Keratinocyte (primary cell): ENCODE measurements around the gene ABLIM2. TPM values are rescaled to one million over a fixed set of nuclear protein-coding genes. Genes with fewer than 3 reads are reported as not detected.

Experiments
- DNase-seq: peaks from one replicate; pipeline ENCODE4 v3.0.0-alpha.2; 2011; ENCODE audit warnings: low read depth, missing footprints, low spot score
- FAIRE-seq: peaks from 2 replicates; lab custom pipeline; 2011; peaks lifted over from hg19 to GRCh38; lab: Jason Lieb, UNC
- H2AFZ ChIP-seq: 2 replicates; pipeline ENCODE4 v1.6.0; 2012; ENCODE audit warnings: low read length, control low read depth, inconsistent platforms; ENCODE audit not compliant: control insufficient read depth
- H3K27ac ChIP-seq: 2 replicates; pipeline ENCODE4 v1.5.1; 2011; ENCODE audit warnings: low read length; ENCODE audit not compliant: control insufficient read depth, insufficient read depth
- H3K27me3 ChIP-seq: 3 replicates; pipeline ENCODE4 v1.6.0; 2011; ENCODE audit warnings: low read length; ENCODE audit not compliant: control insufficient read depth, insufficient read depth; ENCODE audit errors: extremely low read depth
- H3K36me3 ChIP-seq, 2 experiments: 2 replicates in 1 of 2; 3 replicates in 1 of 2; pipeline ENCODE4 v1.5.1; 2011; ENCODE audit warnings: low read length in 2 of 2, mild to moderate bottlenecking in 1 of 2; ENCODE audit not compliant: control insufficient read depth in 2 of 2, insufficient read depth in 2 of 2; ENCODE audit errors: extremely low read depth in 1 of 2
- H3K4me1 ChIP-seq: 3 replicates; pipeline ENCODE4 v1.5.1; 2011; ENCODE audit warnings: low read length; ENCODE audit not compliant: control insufficient read depth, insufficient read depth; ENCODE audit errors: extremely low read depth
- H3K4me2 ChIP-seq: 3 replicates; pipeline ENCODE4 v1.6.0; 2011; ENCODE audit warnings: low read depth, low read length; ENCODE audit not compliant: control insufficient read depth, insufficient read depth; ENCODE audit errors: extremely low read depth
- H3K4me3 ChIP-seq, 3 experiments: fragments of 200-600 bp in 1 of 3; sonication (generic) in 1 of 3; 2 replicates in 2 of 3; 3 replicates in 1 of 3; pipeline ENCODE4 v1.5.1; 2011 to 2016; ENCODE audit warnings: low read length in 3 of 3, mild to moderate bottlenecking in 3 of 3, control low read depth in 2 of 3, inconsistent platforms in 1 of 3, low read depth in 1 of 3, mixed read lengths in 1 of 3, mixed run types in 1 of 3, moderate library complexity in 1 of 3; ENCODE audit not compliant: control insufficient read depth in 2 of 3, insufficient read depth in 2 of 3; ENCODE audit errors: extremely low read depth in 1 of 3
- H3K79me2 ChIP-seq: 2 replicates; pipeline ENCODE4 v1.6.0; 2012; ENCODE audit warnings: low read length; ENCODE audit not compliant: control insufficient read depth, insufficient read depth
- H3K9ac ChIP-seq: 3 replicates; pipeline ENCODE4 v1.6.0; 2011; ENCODE audit warnings: low read length; ENCODE audit not compliant: control insufficient read depth, insufficient read depth; ENCODE audit errors: extremely low read depth
- H3K9me1 ChIP-seq: 3 replicates; pipeline ENCODE4 v1.6.0; 2011; ENCODE audit warnings: low read length; ENCODE audit not compliant: control insufficient read depth, insufficient read depth; ENCODE audit errors: extremely low read depth
- H3K9me3 ChIP-seq: 2 replicates; pipeline ENCODE4 v1.5.1; 2012; ENCODE audit warnings: low read depth, low read length; ENCODE audit not compliant: control insufficient read depth
- H4K20me1 ChIP-seq: 3 replicates; pipeline ENCODE4 v1.6.0; 2011; ENCODE audit warnings: low read length; ENCODE audit not compliant: control insufficient read depth, insufficient read depth; ENCODE audit errors: extremely low read depth
- EZH2 ChIP-seq: IDR thresholded peaks from one replicate; pipeline ENCODE4 v1.6.1; 2012; ENCODE audit warnings: inconsistent platforms, mild to moderate bottlenecking, low read length, moderate library complexity
- dilution Hi-C: fragments of 300-500 bp; cut with MboI; formaldehyde crosslinking; loops from one replicate; pipeline ENCODE4 v1.7.0; 2020; ENCODE audit warnings: low sequenced_read_pairs; ENCODE audit not compliant: extremely low pct_ligation_motif_present
- polyA plus RNA-seq, 5 experiments: library from polyadenylated mRNA; depleted of rRNA in 3 of 5; stranded (reverse) in 3 of 5; stranded (forward) in 1 of 5; unstranded in 1 of 5; fragments of >200 nt; gene quantifications; 1 replicate in 1 of 5; 2 replicates in 3 of 5; 3 replicates in 1 of 5; pipeline versions ENCODE4 v1.2.1 to v1.2.3, GENCODE V29; 2011 to 2012; ENCODE audit warnings: missing spikeins in 2 of 5, low read depth in 1 of 5, low replicate concordance in 1 of 5
- TF ChIP-seq, protein P1 (sequence below), 3 experiments: IDR thresholded peaks in 1 of 3; conservative IDR thresholded peaks in 1 of 3; optimal IDR thresholded peaks in 1 of 3; 2 replicates in 2 of 3; 3 replicates in 1 of 3; pipeline versions ENCODE3 to v1.5.1; 2011; ENCODE audit warnings: low read length in 3 of 3, mild to moderate bottlenecking in 3 of 3, moderate library complexity in 2 of 3, control low read depth in 1 of 3, inconsistent platforms in 1 of 3; ENCODE audit not compliant: insufficient read depth in 2 of 3; ENCODE audit errors: extremely low read depth in 1 of 3

The ABLIM2 gene
- polyA plus RNA-seq, 1 donor (not counting 4 experiments of a cell fraction or from before 2014, with no cell fraction given) = 0.94 TPM

DNA sequence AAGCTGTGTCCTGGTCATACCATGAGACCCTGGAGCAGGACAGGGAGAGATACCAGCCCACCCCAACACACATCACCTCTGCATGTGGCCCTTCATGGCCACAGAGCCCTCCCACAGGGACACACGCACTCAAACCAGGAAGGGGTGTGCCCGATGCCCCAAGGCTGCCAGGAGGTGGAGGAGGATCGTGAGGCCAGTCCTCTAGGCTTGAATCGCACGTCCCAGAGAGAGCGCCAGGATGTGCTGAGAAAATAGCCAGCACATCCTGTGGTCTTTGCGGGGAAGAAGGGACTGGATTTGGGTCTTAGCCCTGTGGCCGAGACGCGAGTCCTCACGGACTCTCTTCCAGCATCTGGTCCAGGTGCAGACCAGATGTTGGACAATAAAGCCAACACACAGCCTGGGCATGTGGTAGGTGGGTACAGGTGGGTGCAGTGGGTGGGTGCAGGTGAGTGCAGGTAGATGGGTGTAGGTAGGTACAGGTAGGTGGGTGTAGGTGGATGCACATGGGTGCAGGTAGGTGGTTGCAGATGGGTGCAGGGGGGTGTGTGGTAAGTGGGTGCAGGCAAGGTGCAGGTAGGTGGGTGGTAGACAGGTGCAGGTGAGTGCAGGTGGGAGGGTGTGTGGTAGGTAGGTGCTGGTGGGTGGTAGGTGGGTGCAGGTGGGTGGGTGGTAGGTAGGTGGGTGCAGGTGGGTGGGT, 124.6 kb downstream of the ABLIM2 start:
- H3K27ac ChIP-seq = no peak overlapping the region
- H3K9ac ChIP-seq = no peak overlapping the region
- dilution Hi-C loops = no loop called here

DNA sequence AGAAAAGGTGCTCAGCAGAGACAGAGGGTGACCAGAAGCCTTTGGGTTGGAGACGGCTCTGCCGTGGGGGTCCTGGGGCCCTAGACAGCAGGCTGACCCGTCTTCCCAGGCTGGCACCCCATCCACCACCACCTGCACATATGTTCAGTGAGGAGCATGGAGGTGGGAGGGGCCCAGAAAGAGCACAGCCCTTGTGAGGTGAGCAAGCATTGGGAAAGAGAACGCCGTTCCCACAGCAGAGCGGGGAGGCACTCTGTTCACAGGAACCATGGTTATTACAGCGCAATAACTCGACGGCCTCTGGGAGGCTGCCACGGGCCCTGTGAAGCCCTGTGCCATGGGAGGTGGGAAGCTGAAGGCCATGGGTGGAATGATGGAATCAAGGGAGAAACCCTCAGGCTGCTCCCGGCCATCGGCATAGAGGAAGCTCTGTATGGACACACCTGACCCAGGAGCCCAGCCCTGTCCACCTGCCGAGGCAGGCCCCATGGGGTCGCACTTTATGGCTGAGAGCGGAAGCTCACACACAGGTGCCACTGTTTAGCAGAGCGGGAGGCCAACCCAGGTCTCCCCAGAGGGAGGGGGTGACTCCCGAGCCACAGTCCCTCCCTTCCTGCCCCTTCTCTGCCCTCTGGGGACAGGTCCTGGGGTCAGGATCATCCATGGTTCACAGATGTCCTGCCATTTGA, 125.4 kb downstream of the ABLIM2 start:
- no peak for FAIRE-seq
- Histone ChIP-seq H3K36me3 (no peaks in the 10 kb centered on the region), H2AFZ (no peak overlapping the region), H3K4me3 (no peak overlapping the region), H4K20me1 (no peaks in the 10 kb centered on the region), H3K9ac (no peak overlapping the region), H3K4me1 (peaks cover 18% of the 10 kb centered on the region), H3K27me3 (peaks cover 9% of the 10 kb centered on the region), H3K9me1 (no peaks in the 10 kb centered on the region), H3K27ac (no peak overlapping the region), H3K79me2 (no peaks in the 10 kb centered on the region), H3K4me2 (no peak overlapping the region), H3K9me3 (no peaks in the 10 kb centered on the region)
- no peak for DNase-seq
- dilution Hi-C loops = no loop called here
- TF ChIP-seq EZH2 = no peak
- TF ChIP-seq, protein P1, sequence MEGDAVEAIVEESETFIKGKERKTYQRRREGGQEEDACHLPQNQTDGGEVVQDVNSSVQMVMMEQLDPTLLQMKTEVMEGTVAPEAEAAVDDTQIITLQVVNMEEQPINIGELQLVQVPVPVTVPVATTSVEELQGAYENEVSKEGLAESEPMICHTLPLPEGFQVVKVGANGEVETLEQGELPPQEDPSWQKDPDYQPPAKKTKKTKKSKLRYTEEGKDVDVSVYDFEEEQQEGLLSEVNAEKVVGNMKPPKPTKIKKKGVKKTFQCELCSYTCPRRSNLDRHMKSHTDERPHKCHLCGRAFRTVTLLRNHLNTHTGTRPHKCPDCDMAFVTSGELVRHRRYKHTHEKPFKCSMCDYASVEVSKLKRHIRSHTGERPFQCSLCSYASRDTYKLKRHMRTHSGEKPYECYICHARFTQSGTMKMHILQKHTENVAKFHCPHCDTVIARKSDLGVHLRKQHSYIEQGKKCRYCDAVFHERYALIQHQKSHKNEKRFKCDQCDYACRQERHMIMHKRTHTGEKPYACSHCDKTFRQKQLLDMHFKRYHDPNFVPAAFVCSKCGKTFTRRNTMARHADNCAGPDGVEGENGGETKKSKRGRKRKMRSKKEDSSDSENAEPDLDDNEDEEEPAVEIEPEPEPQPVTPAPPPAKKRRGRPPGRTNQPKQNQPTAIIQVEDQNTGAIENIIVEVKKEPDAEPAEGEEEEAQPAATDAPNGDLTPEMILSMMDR (optimal IDR thresholded peaks at IDR 0.05 in 1 of 3, IDR thresholded peaks at IDR 0.05 in 1 of 3, conservative IDR thresholded peaks at IDR 0.05 in 1 of 3; ENCODE audit: extremely low read depth in 1 of 3, insufficient read depth in 2 of 3, low read length in 3 of 3) = no peak

More for the DNA sequence above, 124.6 kb downstream of the ABLIM2 start:
- Histone ChIP-seq H3K27me3 (peaks cover 9% of the 10 kb centered on the region), H3K9me3 (no peaks in the 10 kb centered on the region), H3K4me2 (no peak overlapping the region), H3K36me3 (no peaks in the 10 kb centered on the region), H3K4me3 (no peak overlapping the region), H3K9me1 (no peaks in the 10 kb centered on the region), H4K20me1 (no peaks in the 10 kb centered on the region), H2AFZ (no peak overlapping the region), H3K4me1 (peaks cover 18% of the 10 kb centered on the region), H3K79me2 (no peaks in the 10 kb centered on the region)
- FAIRE-seq = no peak
- DNase-seq = no peak
- TF ChIP-seq, protein P1 (optimal IDR thresholded peaks at IDR 0.05 in 1 of 3, IDR thresholded peaks at IDR 0.05 in 1 of 3, conservative IDR thresholded peaks at IDR 0.05 in 1 of 3; ENCODE audit: extremely low read depth in 1 of 3, insufficient read depth in 2 of 3, low read length in 3 of 3) = no peak
- TF ChIP-seq EZH2 = no peak
